Trophoblast cell (in vitro differentiated cells and primary cell): ENCODE measurements around the gene NTN4.

Experiments used
- DNase-seq, 2 donors: peaks; one replicate each; pipeline ENCODE4 v3.0.0-alpha.2; 2016
- H2AFZ ChIP-seq: 2 replicates; pipeline ENCODE4 v1.6.1; 2013; ENCODE audit warnings: low read length, moderate library complexity, mild to moderate bottlenecking; ENCODE audit not compliant: insufficient read depth, poor library complexity
- H2AK5ac ChIP-seq: 2 replicates; pipeline ENCODE4 v1.6.1; 2013; ENCODE audit warnings: mild to moderate bottlenecking, low read length
- H2BK120ac ChIP-seq: 2 replicates; pipeline ENCODE4 v1.6.1; 2013; ENCODE audit warnings: low read length, mild to moderate bottlenecking, moderate library complexity; ENCODE audit not compliant: insufficient read depth, poor library complexity
- H2BK12ac ChIP-seq: 2 replicates; pipeline ENCODE4 v1.6.1; 2013; ENCODE audit warnings: mild to moderate bottlenecking, low read length, moderate library complexity
- H2BK5ac ChIP-seq: 2 replicates; pipeline ENCODE4 v1.6.1; 2013; ENCODE audit warnings: low read length, low read depth, moderate library complexity, mild to moderate bottlenecking; ENCODE audit not compliant: poor library complexity
- H3K14ac ChIP-seq: 2 replicates; pipeline ENCODE4 v1.6.1; 2013; ENCODE audit warnings: mild to moderate bottlenecking, low read length
- H3K18ac ChIP-seq: 2 replicates; pipeline ENCODE4 v1.6.1; 2013; ENCODE audit warnings: mild to moderate bottlenecking, low read length
- H3K23ac ChIP-seq: 2 replicates; pipeline ENCODE4 v1.6.1; 2013; ENCODE audit warnings: low read length
- H3K27ac ChIP-seq: 2 replicates; pipeline ENCODE4 v1.5.1; 2013; ENCODE audit warnings: low read depth, mild to moderate bottlenecking, inconsistent platforms, low read length, moderate library complexity
- H3K27me3 ChIP-seq: 2 replicates; pipeline ENCODE4 v1.6.1; 2013; ENCODE audit warnings: inconsistent platforms, mild to moderate bottlenecking, low read length, moderate library complexity; ENCODE audit not compliant: insufficient read depth
- H3K36me3 ChIP-seq, 2 experiments: 1 replicate in 1 of 2; 2 replicates in 1 of 2; pipeline ENCODE4 v1.6.1; 2013; ENCODE audit warnings: low read length in 2 of 2, mild to moderate bottlenecking in 2 of 2, moderate library complexity in 1 of 2; ENCODE audit not compliant: insufficient read depth in 2 of 2, control insufficient read depth in 1 of 2
- H3K4ac ChIP-seq: 2 replicates; pipeline ENCODE4 v1.6.1; 2013; ENCODE audit warnings: low read depth, mild to moderate bottlenecking, low read length, moderate library complexity
- H3K4me1 ChIP-seq, 2 experiments: 1 replicate in 1 of 2; 2 replicates in 1 of 2; pipeline ENCODE4 v1.6.1; 2013; ENCODE audit warnings: low read length in 2 of 2, mild to moderate bottlenecking in 2 of 2, moderate library complexity in 1 of 2; ENCODE audit not compliant: insufficient read depth in 2 of 2, control insufficient read depth in 1 of 2
- H3K4me2 ChIP-seq: 2 replicates; pipeline ENCODE4 v1.6.1; 2013; ENCODE audit warnings: inconsistent platforms, mild to moderate bottlenecking, low read length, moderate library complexity
- H3K4me3 ChIP-seq: 2 replicates; pipeline ENCODE4 v1.5.1; 2013; ENCODE audit warnings: mild to moderate bottlenecking, low read depth, low read length, inconsistent platforms
- H3K79me1 ChIP-seq: one replicate; pipeline ENCODE4 v1.6.1; 2013; ENCODE audit warnings: low read length
- H3K79me2 ChIP-seq: 2 replicates; pipeline ENCODE4 v1.6.1; 2013; ENCODE audit warnings: low read length, mild to moderate bottlenecking; ENCODE audit not compliant: control insufficient read depth, insufficient read depth, poor library complexity
- H3K9ac ChIP-seq: 2 replicates; pipeline ENCODE4 v1.6.1; 2013; ENCODE audit warnings: mild to moderate bottlenecking, low read length
- H3K9me3 ChIP-seq: 2 replicates; pipeline ENCODE4 v1.6.1; 2013; ENCODE audit warnings: low read depth, mild to moderate bottlenecking, control low read depth, inconsistent platforms, low read length; ENCODE audit not compliant: insufficient read depth
- H4K12ac ChIP-seq: 2 replicates; pipeline ENCODE4 v1.6.1; 2013; ENCODE audit warnings: low read depth, mild to moderate bottlenecking, low read length, moderate library complexity
- H4K8ac ChIP-seq: 2 replicates; pipeline ENCODE4 v1.6.1; 2013; ENCODE audit warnings: low read depth, mild to moderate bottlenecking, low read length, moderate library complexity
- H4K91ac ChIP-seq: one replicate; pipeline ENCODE4 v1.6.1; 2013; ENCODE audit warnings: low read depth, mild to moderate bottlenecking, low read length, moderate library complexity
- WGBS: extraction: QIAGEN DNeasy Blood & Tissue Kit; methylation state at CpG from one replicate; pipeline ENCODE4 v1.1.7; 2013; ENCODE audit warnings: missing lambda C conversion rate; ENCODE audit not compliant: insufficient read length, insufficient coverage; ENCODE audit errors: extremely low coverage; 5-methylcytosine and 5-hydroxymethylcytosine counted together

NTN4 gene

DNA sequence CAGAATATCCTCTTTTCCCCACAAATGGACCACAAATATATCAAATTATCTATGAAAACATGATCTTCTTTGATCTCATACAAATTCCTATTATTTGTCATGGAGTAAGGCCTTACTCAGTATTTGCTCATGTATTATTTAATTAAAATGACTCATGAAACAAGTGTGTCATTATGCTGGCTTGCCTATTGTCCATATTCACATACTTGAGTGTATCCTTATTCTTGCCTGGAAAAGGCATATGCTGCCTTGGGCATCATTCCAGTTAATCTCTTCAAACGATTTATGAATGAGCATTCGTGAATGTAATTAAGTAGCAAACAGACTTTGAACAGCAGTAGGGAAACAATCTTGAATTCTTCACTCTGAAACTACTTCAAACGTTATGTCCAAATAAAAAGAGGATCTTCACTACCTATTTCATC is 45.6 kb upstream of the NTN4 start:
- Histone ChIP-seq H3K9ac (no peak overlapping the region), H3K4ac (no peak overlapping the region), H3K14ac (no peak overlapping the region), H2BK120ac (no peak overlapping the region), H2BK5ac (no peak overlapping the region), H3K9me3 (no peaks in the 10 kb centered on the region), H4K8ac (no peak overlapping the region), H3K4me3 (no peak overlapping the region), H3K27ac (no peak overlapping the region), H2AK5ac (no peak overlapping the region), H3K4me2 (no peak overlapping the region), H3K36me3 (no peaks in the 10 kb centered on the region), H4K91ac (no peak overlapping the region), H2BK12ac (no peak overlapping the region), H4K12ac (no peak overlapping the region), H3K18ac (no peak overlapping the region), H3K23ac (no peak overlapping the region), H3K79me2 (no peaks in the 10 kb centered on the region), H3K4me1 (no peaks in the 10 kb centered on the region), H3K27me3 (no peaks in the 10 kb centered on the region), H2AFZ (no peak overlapping the region), H3K79me1 (no peaks in the 10 kb centered on the region)
- WGBS: no CpG with 5 or more reads among the region's 3 CpGs
- no peak for DNase-seq

DNA sequence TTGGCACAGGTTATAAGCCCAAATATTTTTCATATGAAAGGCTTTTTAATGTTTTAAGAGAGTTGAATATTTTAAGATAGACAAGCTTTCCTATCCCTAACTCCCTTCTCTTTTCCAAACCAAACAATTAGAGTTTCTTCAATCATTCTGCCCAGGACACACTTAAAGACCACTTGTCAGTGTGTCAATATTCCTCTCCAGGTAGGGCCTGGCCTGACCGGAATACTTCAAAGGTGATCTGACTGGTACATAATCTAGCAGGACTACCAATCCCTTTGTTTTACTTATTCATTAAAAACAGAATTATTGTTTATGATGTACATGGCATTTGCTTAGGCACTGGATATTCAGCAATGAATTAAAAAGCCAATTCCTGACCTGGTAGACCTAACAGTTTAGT is 44.0 kb upstream of the NTN4 start:
- H3K27ac ChIP-seq: no peak overlapping the region
- no peak overlapping the region for H2BK12ac ChIP-seq
- H3K4me3 ChIP-seq: no peak overlapping the region
- H3K4me2 ChIP-seq: no peak overlapping the region
- H2AK5ac ChIP-seq: no peak overlapping the region
- H2BK5ac ChIP-seq: no peak overlapping the region
- no peak overlapping the region for H2BK120ac ChIP-seq
- H3K4me1 ChIP-seq: no peaks in the 10 kb centered on the region
- no peaks in the 10 kb centered on the region for H3K27me3 ChIP-seq
- H3K36me3 ChIP-seq: no peaks in the 10 kb centered on the region
- no peak overlapping the region for H3K4ac ChIP-seq
- H3K9me3 ChIP-seq: no peaks in the 10 kb centered on the region
- no peak for DNase-seq
- no peaks in the 10 kb centered on the region for H3K79me2 ChIP-seq
- no peak overlapping the region for H3K23ac ChIP-seq
- no peak overlapping the region for H2AFZ ChIP-seq
- no peak overlapping the region for H3K14ac ChIP-seq
- H4K12ac ChIP-seq: no peak overlapping the region
- H4K8ac ChIP-seq: no peak overlapping the region
- no peak overlapping the region for H4K91ac ChIP-seq
- no CpG with 5 or more reads among the region's 1 CpG for WGBS
- no peak overlapping the region for H3K9ac ChIP-seq
- no peaks in the 10 kb centered on the region for H3K79me1 ChIP-seq
- no peak overlapping the region for H3K18ac ChIP-seq

DNA sequence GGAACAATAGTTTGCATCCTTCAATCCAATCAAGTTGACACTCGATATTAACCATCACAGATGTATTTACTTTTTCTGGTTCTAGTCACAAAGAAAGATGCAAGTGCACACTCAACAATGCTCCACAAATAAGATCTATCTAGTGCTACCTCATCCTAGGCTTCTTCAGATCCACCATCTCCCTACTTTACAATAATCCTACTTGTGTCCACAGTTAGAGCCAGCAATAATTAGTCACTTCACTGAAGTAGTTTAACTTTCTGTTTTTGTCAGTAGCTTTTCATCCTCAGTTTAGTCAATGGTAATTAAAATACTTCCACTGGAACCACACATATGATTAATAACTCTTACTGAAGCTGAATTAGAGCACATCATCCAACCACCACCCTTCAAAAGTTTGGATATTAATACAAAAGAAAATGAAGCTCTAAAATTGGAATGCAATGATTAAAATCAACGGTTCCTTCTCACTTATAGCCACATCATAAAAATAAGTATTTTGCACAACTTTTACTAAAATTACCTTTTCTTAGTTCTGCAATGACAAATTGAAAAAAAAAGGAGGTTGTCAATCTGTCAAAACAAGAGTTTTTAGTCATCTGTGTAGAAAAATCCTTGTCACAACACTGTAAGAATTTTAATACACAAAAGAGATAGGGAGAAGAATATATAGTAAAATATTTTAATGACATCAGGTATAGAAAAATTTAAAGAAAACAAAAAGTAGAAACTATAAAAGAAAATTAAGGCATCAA is 39.9 kb upstream of the NTN4 start:
- no peak for DNase-seq
- no peak overlapping the region for H3K23ac ChIP-seq
- H3K27ac ChIP-seq: no peak overlapping the region
- no peaks in the 10 kb centered on the region for H3K9me3 ChIP-seq
- no peaks in the 10 kb centered on the region for H3K4me1 ChIP-seq
- H3K4me3 ChIP-seq: no peak overlapping the region
- no peaks in the 10 kb centered on the region for H3K27me3 ChIP-seq
- H2BK120ac ChIP-seq: no peak overlapping the region
- no peak overlapping the region for H2BK5ac ChIP-seq
- H3K18ac ChIP-seq: no peak overlapping the region
- H3K36me3 ChIP-seq: no peaks in the 10 kb centered on the region
- H4K12ac ChIP-seq: no peak overlapping the region
- no peak overlapping the region for H3K14ac ChIP-seq
- H2BK12ac ChIP-seq: no peak overlapping the region
- no peaks in the 10 kb centered on the region for H3K79me2 ChIP-seq
- no CpG with 5 or more reads among the region's 2 CpGs for WGBS
- H2AFZ ChIP-seq: no peak overlapping the region
- no peak overlapping the region for H3K4me2 ChIP-seq
- H3K4ac ChIP-seq: no peak overlapping the region
- no peak overlapping the region for H4K91ac ChIP-seq
- H2AK5ac ChIP-seq: no peak overlapping the region
- no peak overlapping the region for H3K9ac ChIP-seq
- H3K79me1 ChIP-seq: no peaks in the 10 kb centered on the region
- no peak overlapping the region for H4K8ac ChIP-seq

DNA sequence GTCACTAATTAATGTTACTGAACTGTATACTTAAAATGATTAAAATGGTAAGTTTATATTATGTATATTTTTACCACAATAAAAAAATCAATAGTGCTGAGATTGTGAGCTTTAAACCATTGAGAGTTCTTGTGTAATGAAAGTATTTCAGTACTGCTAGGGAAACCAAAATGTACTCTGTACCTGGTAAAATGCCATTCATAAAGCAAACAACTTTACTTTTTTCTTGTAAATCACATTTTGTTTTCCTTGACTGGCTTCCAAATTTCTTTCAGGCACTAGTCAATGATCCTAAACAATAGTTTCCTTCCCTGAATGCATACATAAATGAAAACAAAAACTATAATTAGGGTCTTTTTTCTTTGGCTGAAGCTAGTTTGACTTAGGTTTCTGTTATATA is 38.8 kb upstream of the NTN4 start:
- H3K27ac ChIP-seq: no peak overlapping the region
- H2AK5ac ChIP-seq: no peak overlapping the region
- H4K8ac ChIP-seq: no peak overlapping the region
- H2BK5ac ChIP-seq: no peak overlapping the region
- no peak overlapping the region for H3K18ac ChIP-seq
- H3K9me3 ChIP-seq: no peaks in the 10 kb centered on the region
- H2BK120ac ChIP-seq: no peak overlapping the region
- H2AFZ ChIP-seq: no peak overlapping the region
- no peaks in the 10 kb centered on the region for H3K36me3 ChIP-seq
- H3K79me2 ChIP-seq: no peaks in the 10 kb centered on the region
- H3K4me3 ChIP-seq: no peak overlapping the region
- no peak overlapping the region for H2BK12ac ChIP-seq
- H3K14ac ChIP-seq: no peak overlapping the region
- H4K91ac ChIP-seq: no peak overlapping the region
- no peaks in the 10 kb centered on the region for H3K4me1 ChIP-seq
- H4K12ac ChIP-seq: no peak overlapping the region
- no peak overlapping the region for H3K4ac ChIP-seq
- DNase-seq: no peak
- no peaks in the 10 kb centered on the region for H3K27me3 ChIP-seq
- H3K23ac ChIP-seq: no peak overlapping the region
- H3K9ac ChIP-seq: no peak overlapping the region
- H3K4me2 ChIP-seq: no peak overlapping the region
- H3K79me1 ChIP-seq: no peaks in the 10 kb centered on the region
